GM23338 (cell line): ENCODE results near the gene TFAP2B. TPM values are rescaled to one million over a fixed set of nuclear protein-coding genes. Genes with fewer than 3 reads are reported as not detected.

Experiments
- ATAC-seq: fragments of 200-7000 bp; cut with Tn5 transposase; 3 replicates; pipeline ENCODE4 v1.9.1; 2020
- DNase-seq: peaks from one replicate; pipeline ENCODE4 v3.0.0-alpha.2; 2015; ENCODE audit warnings: low spot score
- H2AFZ ChIP-seq: fragments of 200-600 bp; sonication (generic); 2 replicates; pipeline ENCODE4 v1.8.0; 2016; ENCODE audit warnings: antibody characterized with exemption, mild to moderate bottlenecking, moderate library complexity
- H3F3A ChIP-seq: fragments of 200-600 bp; sonication (generic); replicated peaks from 2 replicates; pipeline ENCODE4 v1.8.0; 2017; ENCODE audit warnings: antibody characterized with exemption, mixed run types, low read depth
- H3K27ac ChIP-seq: fragments of 200-600 bp; sonication (generic); 2 replicates; pipeline ENCODE4 v1.6.1; 2016; ENCODE audit warnings: low read depth
- H3K27me3 ChIP-seq: fragments of 200-600 bp; sonication (generic); 2 replicates; pipeline ENCODE4 v1.8.0; 2016; ENCODE audit warnings: mild to moderate bottlenecking, mixed run types, moderate library complexity; ENCODE audit not compliant: insufficient read depth
- H3K36me3 ChIP-seq: fragments of 200-600 bp; sonication (generic); 2 replicates; pipeline ENCODE4 v1.8.0; 2016; ENCODE audit warnings: mild to moderate bottlenecking; ENCODE audit not compliant: insufficient read depth
- H3K4me1 ChIP-seq: fragments of 200-600 bp; sonication (generic); 2 replicates; pipeline ENCODE4 v1.8.0; 2016; ENCODE audit warnings: mild to moderate bottlenecking, moderate library complexity; ENCODE audit not compliant: insufficient read depth
- H3K4me2 ChIP-seq: fragments of 200-600 bp; sonication (generic); 2 replicates; pipeline ENCODE4 v1.7.1; 2017; ENCODE audit warnings: mixed run types
- H3K4me3 ChIP-seq: fragments of 200-600 bp; sonication (generic); 2 replicates; pipeline ENCODE4 v1.6.1; 2016; ENCODE audit warnings: mixed run types
- H3K79me2 ChIP-seq: fragments of 200-600 bp; sonication (generic); replicated peaks from 2 replicates; pipeline ENCODE4 v1.8.0; 2017; ENCODE audit warnings: mild to moderate bottlenecking; ENCODE audit not compliant: insufficient read depth
- H3K9me2 ChIP-seq: fragments of 200-600 bp; sonication (generic); 2 replicates; pipeline ENCODE4 v1.8.0; 2017; ENCODE audit not compliant: insufficient read depth
- H4K20me1 ChIP-seq: fragments of 200-600 bp; sonication (generic); replicated peaks from 2 replicates; pipeline ENCODE4 v1.8.0; 2017; ENCODE audit warnings: mild to moderate bottlenecking; ENCODE audit not compliant: insufficient read depth
- H3K27ac Mint-ChIP-seq: 2 replicates; pipeline ENCODE4 v1.8.0; 2020; ENCODE audit warnings: inconsistent platforms, mild to moderate bottlenecking, moderate library complexity, mixed read lengths
- H3K27me3 Mint-ChIP-seq: 3 replicates; pipeline ENCODE4 v1.8.0; 2022; ENCODE audit warnings: low read depth, mild to moderate bottlenecking, moderate library complexity, mixed read lengths, inconsistent platforms; ENCODE audit not compliant: insufficient read depth, poor library complexity
- H3K36me3 Mint-ChIP-seq: 3 replicates; pipeline ENCODE4 v1.8.0; 2021; ENCODE audit warnings: low read depth, mild to moderate bottlenecking, inconsistent platforms, moderate library complexity, mixed read lengths
- H3K4me1 Mint-ChIP-seq: 3 replicates; pipeline ENCODE4 v1.8.0; 2020; ENCODE audit warnings: mild to moderate bottlenecking, inconsistent platforms, mixed read lengths
- H3K4me3 Mint-ChIP-seq: 3 replicates; pipeline ENCODE4 v1.8.0; 2021; ENCODE audit warnings: moderate library complexity, mild to moderate bottlenecking, inconsistent platforms, mixed read lengths
- H3K9me3 Mint-ChIP-seq: 3 replicates; pipeline ENCODE4 v1.8.0; 2020; ENCODE audit warnings: moderate library complexity, mild to moderate bottlenecking, inconsistent platforms, mixed read lengths
- CREB1 ChIP-seq: fragments of 250-450 bp; sonication (Bioruptor Pico); IDR thresholded peaks from 2 replicates; pipeline ENCODE4 v1.5.0; 2020; ENCODE audit warnings: low read depth, mild to moderate bottlenecking, moderate library complexity
- EZH2 ChIP-seq: fragments of 200-600 bp; sonication (generic); IDR thresholded peaks from one replicate; pipeline ENCODE4 v1.8.0; 2017; ENCODE audit warnings: antibody characterized with exemption, mild to moderate bottlenecking, low read depth; ENCODE audit not compliant: unreplicated experiment
- EZH2phosphoT487 ChIP-seq: fragments of 200-600 bp; sonication (generic); IDR thresholded peaks from one replicate; pipeline ENCODE4 v1.8.1; 2018; ENCODE audit warnings: antibody characterized with exemption; ENCODE audit not compliant: unreplicated experiment
- JUNB ChIP-seq: IDR thresholded peaks from one replicate; pipeline ENCODE4 v1.6.1; 2016; ENCODE audit warnings: antibody characterized with exemption; ENCODE audit not compliant: unreplicated experiment
- POLR2AphosphoS5 ChIP-seq: IDR thresholded peaks from 2 replicates; pipeline ENCODE4 v1.6.1; 2016; ENCODE audit warnings: antibody characterized with exemption, low read depth
- STAT1 ChIP-seq: IDR thresholded peaks from one replicate; pipeline ENCODE4 v1.6.1; 2016; ENCODE audit warnings: antibody characterized with exemption; ENCODE audit not compliant: unreplicated experiment
- ZNF114 ChIP-seq: fragments of 250-450 bp; sonication (Bioruptor Pico); IDR thresholded peaks from 2 replicates; pipeline ENCODE4 v1.5.0; 2020; ENCODE audit warnings: mild to moderate bottlenecking, moderate library complexity
- ZNF331 ChIP-seq: fragments of 250-450 bp; sonication (Bioruptor Pico); IDR thresholded peaks from 2 replicates; pipeline ENCODE4 v1.5.0; 2020; ENCODE audit warnings: low read depth, mild to moderate bottlenecking, moderate library complexity
- polyA plus RNA-seq: library from polyadenylated mRNA; unstranded; fragments of >200 nt; fragmentation: Nextera tagmentation; extraction: Ambion mirVana; gene quantifications from 2 replicates; pipeline ENCODE4 v1.2.1, GENCODE V29; 2016
- total RNA-seq: library from RNA; depleted of rRNA; stranded (reverse); fragments of >200 nt; shearing (Covaris generic); gene quantifications from 2 replicates; pipeline ENCODE4 v1.2.3, GENCODE V29; 2014
- TF ChIP-seq, protein P1 (sequence below): IDR thresholded peaks from one replicate; pipeline ENCODE4 v1.6.1; 2018; ENCODE audit warnings: antibody characterized with exemption; ENCODE audit not compliant: unreplicated experiment
- TF ChIP-seq, protein P2 (sequence below): fragments of 250-450 bp; sonication (Bioruptor Pico); IDR thresholded peaks from 2 replicates; pipeline ENCODE4 v1.5.0; 2020; ENCODE audit warnings: mild to moderate bottlenecking, moderate library complexity

Gene TFAP2B
- total and polyA plus RNA-seq, 2 experiments from 2014 or later: not detected

DNA sequence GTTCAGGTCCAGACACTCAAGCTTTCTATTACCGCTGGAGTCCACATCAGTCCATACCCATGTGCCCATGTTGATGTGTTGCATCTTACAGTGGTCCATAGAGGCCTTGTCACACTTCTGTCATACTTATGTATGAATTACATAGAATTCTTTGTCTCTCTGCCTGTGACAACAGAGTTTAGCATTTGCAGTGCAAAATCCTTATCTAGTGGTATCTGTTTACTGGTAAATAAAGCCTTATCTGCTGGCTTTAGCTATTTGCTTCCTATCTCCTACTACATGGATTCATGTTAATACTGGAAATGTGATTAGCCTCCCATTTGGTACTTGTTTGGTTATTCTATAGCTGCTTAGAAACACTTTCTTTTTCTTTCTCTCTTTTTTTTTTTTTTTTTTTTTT, 49.8 kb downstream of the TFAP2B start (continued):
- no peak for TF ChIP-seq ZNF114

DNA sequence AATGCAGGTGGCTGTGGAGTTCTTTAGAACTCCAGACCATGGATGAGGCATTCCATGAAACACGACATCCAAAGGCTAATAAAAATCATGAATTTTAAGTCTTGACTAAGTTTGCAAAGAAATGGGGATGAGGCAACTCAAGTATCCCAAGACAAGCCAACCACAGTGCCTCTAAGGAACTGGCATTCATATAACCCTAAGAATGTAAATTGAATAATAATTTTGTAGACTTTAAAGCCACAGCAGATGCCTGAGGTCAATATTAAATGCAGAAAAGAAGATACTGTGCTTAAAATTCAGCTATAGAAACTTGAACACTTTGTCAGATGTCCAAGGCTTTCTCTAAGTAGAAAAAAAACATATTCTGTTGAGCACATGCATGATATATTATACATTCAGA, 54.5 kb downstream of the TFAP2B start:
- ATAC-seq (no peak), DNase-seq (no peak)
- no peaks in the 10 kb centered on the region for H3K79me2 ChIP-seq
- Mint-ChIP-seq H3K4me1 (peaks cover 12% of the 10 kb centered on the region), H3K4me3 (no peak overlapping the region), H3K27me3 (no peaks in the 10 kb centered on the region), H3K9me3 (no peaks in the 10 kb centered on the region), H3K36me3 (no peaks in the 10 kb centered on the region), H3K27ac (no peak overlapping the region)
- H4K20me1 ChIP-seq: no peaks in the 10 kb centered on the region
- H3K4me3 ChIP-seq: no peak overlapping the region
- no peaks in the 10 kb centered on the region for H3K9me2 ChIP-seq
- H3K4me2 ChIP-seq: no peak overlapping the region
- no peak for TF ChIP-seq STAT1
- no peak for TF ChIP-seq ZNF331 (CRISPR knock-in tag)
- H3K36me3 ChIP-seq: no peaks in the 10 kb centered on the region
- no peaks in the 10 kb centered on the region for H3K27me3 ChIP-seq
- no peak overlapping the region for H3K27ac ChIP-seq
- peaks cover 10% of the 10 kb centered on the region; the same call in 1 of the 2 replicates for H3K4me1 ChIP-seq
- H3F3A ChIP-seq: no peaks in the 10 kb centered on the region
- H2AFZ ChIP-seq: no peak overlapping the region

DNA sequence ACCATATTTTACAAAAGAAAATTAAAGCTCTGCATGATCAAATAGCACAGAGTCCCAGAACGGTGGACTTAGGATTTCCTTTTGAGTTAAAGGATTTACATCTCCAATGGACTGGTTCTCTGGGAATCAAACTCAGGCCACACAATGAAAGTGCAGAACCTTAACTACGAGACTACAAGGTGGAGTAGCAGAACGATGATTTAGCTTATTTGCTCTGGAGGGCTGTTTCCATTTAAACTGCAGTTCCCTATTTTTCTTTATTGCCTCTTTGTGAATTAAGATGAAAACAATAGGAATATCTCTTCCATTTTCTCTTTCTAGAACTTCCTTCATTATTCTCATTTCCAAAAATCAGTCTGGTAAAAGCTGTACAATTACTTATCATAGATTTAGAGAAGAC, 65.7 kb downstream of the TFAP2B start:
- H3K27me3 Mint-ChIP-seq: peaks cover 2% of the 10 kb centered on the region
- H3K4me1 ChIP-seq: peaks cover 15% of the 10 kb centered on the region; the same call in 1 of the 2 replicates
- no peak overlapping the region for H3K4me2 ChIP-seq
- H3K4me3 ChIP-seq: no peak overlapping the region
- H3K79me2 ChIP-seq: no peaks in the 10 kb centered on the region
- H3K27me3 ChIP-seq: no peaks in the 10 kb centered on the region
- H3F3A ChIP-seq: no peaks in the 10 kb centered on the region
- H3K4me3 Mint-ChIP-seq: no peak overlapping the region
- H3K36me3 ChIP-seq: no peaks in the 10 kb centered on the region
- no peaks in the 10 kb centered on the region for H4K20me1 ChIP-seq
- no peak overlapping the region for H3K27ac ChIP-seq
- H3K9me2 ChIP-seq: no peaks in the 10 kb centered on the region
- H3K36me3 Mint-ChIP-seq: no peaks in the 10 kb centered on the region
- DNase-seq (no peak), ATAC-seq (no peak)
- no peak overlapping the region for H3K27ac Mint-ChIP-seq
- no peaks in the 10 kb centered on the region for H3K9me3 Mint-ChIP-seq
- H3K4me1 Mint-ChIP-seq: peaks cover 8% of the 10 kb centered on the region; the same call in 2 of the 3 replicates
- no peak overlapping the region for H2AFZ ChIP-seq
- TF ChIP-seq ZNF114 (no peak), EZH2 (no peak), JUNB (no peak), EZH2phosphoT487 (no peak), ZNF331 (CRISPR knock-in tag) (no peak), STAT1 (no peak), POLR2AphosphoS5 (no peak), CREB1 (CRISPR knock-in tag) (no peak)
- TF ChIP-seq, protein P1, sequence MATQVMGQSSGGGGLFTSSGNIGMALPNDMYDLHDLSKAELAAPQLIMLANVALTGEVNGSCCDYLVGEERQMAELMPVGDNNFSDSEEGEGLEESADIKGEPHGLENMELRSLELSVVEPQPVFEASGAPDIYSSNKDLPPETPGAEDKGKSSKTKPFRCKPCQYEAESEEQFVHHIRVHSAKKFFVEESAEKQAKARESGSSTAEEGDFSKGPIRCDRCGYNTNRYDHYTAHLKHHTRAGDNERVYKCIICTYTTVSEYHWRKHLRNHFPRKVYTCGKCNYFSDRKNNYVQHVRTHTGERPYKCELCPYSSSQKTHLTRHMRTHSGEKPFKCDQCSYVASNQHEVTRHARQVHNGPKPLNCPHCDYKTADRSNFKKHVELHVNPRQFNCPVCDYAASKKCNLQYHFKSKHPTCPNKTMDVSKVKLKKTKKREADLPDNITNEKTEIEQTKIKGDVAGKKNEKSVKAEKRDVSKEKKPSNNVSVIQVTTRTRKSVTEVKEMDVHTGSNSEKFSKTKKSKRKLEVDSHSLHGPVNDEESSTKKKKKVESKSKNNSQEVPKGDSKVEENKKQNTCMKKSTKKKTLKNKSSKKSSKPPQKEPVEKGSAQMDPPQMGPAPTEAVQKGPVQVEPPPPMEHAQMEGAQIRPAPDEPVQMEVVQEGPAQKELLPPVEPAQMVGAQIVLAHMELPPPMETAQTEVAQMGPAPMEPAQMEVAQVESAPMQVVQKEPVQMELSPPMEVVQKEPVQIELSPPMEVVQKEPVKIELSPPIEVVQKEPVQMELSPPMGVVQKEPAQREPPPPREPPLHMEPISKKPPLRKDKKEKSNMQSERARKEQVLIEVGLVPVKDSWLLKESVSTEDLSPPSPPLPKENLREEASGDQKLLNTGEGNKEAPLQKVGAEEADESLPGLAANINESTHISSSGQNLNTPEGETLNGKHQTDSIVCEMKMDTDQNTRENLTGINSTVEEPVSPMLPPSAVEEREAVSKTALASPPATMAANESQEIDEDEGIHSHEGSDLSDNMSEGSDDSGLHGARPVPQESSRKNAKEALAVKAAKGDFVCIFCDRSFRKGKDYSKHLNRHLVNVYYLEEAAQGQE: no peak
- TF ChIP-seq, protein P2, sequence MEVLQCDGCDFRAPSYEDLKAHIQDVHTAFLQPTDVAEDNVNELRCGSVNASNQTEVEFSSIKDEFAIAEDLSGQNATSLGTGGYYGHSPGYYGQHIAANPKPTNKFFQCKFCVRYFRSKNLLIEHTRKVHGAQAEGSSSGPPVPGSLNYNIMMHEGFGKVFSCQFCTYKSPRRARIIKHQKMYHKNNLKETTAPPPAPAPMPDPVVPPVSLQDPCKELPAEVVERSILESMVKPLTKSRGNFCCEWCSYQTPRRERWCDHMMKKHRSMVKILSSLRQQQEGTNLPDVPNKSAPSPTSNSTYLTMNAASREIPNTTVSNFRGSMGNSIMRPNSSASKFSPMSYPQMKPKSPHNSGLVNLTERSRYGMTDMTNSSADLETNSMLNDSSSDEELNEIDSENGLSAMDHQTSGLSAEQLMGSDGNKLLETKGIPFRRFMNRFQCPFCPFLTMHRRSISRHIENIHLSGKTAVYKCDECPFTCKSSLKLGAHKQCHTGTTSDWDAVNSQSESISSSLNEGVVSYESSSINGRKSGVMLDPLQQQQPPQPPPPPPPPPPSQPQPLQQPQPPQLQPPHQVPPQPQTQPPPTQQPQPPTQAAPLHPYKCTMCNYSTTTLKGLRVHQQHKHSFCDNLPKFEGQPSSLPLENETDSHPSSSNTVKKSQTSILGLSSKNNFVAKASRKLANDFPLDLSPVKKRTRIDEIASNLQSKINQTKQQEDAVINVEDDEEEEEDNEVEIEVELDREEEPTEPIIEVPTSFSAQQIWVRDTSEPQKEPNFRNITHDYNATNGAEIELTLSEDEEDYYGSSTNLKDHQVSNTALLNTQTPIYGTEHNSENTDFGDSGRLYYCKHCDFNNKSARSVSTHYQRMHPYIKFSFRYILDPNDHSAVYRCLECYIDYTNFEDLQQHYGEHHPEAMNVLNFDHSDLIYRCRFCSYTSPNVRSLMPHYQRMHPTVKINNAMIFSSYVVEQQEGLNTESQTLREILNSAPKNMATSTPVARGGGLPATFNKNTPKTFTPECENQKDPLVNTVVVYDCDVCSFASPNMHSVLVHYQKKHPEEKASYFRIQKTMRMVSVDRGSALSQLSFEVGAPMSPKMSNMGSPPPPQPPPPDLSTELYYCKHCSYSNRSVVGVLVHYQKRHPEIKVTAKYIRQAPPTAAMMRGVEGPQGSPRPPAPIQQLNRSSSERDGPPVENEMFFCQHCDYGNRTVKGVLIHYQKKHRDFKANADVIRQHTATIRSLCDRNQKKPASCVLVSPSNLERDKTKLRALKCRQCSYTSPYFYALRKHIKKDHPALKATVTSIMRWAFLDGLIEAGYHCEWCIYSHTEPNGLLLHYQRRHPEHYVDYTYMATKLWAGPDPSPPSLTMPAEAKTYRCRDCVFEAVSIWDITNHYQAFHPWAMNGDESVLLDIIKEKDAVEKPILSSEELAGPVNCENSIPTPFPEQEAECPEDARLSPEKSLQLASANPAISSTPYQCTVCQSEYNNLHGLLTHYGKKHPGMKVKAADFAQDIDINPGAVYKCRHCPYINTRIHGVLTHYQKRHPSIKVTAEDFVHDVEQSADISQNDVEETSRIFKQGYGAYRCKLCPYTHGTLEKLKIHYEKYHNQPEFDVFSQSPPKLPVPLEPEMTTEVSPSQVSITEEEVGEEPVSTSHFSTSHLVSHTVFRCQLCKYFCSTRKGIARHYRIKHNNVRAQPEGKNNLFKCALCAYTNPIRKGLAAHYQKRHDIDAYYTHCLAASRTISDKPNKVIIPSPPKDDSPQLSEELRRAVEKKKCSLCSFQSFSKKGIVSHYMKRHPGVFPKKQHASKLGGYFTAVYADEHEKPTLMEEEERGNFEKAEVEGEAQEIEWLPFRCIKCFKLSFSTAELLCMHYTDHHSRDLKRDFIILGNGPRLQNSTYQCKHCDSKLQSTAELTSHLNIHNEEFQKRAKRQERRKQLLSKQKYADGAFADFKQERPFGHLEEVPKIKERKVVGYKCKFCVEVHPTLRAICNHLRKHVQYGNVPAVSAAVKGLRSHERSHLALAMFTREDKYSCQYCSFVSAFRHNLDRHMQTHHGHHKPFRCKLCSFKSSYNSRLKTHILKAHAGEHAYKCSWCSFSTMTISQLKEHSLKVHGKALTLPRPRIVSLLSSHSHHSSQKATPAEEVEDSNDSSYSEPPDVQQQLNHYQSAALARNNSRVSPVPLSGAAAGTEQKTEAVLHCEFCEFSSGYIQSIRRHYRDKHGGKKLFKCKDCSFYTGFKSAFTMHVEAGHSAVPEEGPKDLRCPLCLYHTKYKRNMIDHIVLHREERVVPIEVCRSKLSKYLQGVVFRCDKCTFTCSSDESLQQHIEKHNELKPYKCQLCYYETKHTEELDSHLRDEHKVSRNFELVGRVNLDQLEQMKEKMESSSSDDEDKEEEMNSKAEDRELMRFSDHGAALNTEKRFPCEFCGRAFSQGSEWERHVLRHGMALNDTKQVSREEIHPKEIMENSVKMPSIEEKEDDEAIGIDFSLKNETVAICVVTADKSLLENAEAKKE (CRISPR knock-in tag): no peak
